Hippocampal formation (tissue), 2 donors: ENCODE data around the gene FBLN2.

Experiments
- DNase-seq, 2 donors: peaks; one replicate each; lab custom pipeline; 2025; lab: John Stamatoyannopoulos, UW

Gene FBLN2

GRCh38 chr3:13647298-13648059, 98.6 kb downstream of the FBLN2 start:
- no peak for DNase-seq

- peak; percentile 73 to 74 for DNase-seq
These were observed 99.4 kb downstream of the FBLN2 start for GRCh38 chr3:13648060-13649001.

GRCh38 chr3:13650210-13651056, 101.5 kb downstream of the FBLN2 start:
- DNase-seq: peak; percentile 6 to 80

- DNase-seq: no peak
These were observed 102.1 kb downstream of the FBLN2 start for GRCh38 chr3:13651057-13651400.

GRCh38 chr3:13651775-13652428, 103.0 kb downstream of the FBLN2 start:
- no peak for DNase-seq

- no peak for DNase-seq
These were observed 103.8 kb downstream of the FBLN2 start for GRCh38 chr3:13652728-13653127.

- DNase-seq: no peak
These were observed 104.8 kb downstream of the FBLN2 start for GRCh38 chr3:13653631-13654279.

- no peak for DNase-seq
These were observed 105.6 kb downstream of the FBLN2 start for GRCh38 chr3:13654330-13655060.

GRCh38 chr3:13655061-13655913, 106.4 kb downstream of the FBLN2 start:
- no peak for DNase-seq

GRCh38 chr3:13656584-13657301, 107.8 kb downstream of the FBLN2 start:
- DNase-seq: no peak

- peak; percentile 21 to 53 for DNase-seq
These were observed 108.9 kb downstream of the FBLN2 start for GRCh38 chr3:13657660-13658435.

- peak in 1 of 2 donors; percentile 9 for DNase-seq
These were observed 109.8 kb downstream of the FBLN2 start for GRCh38 chr3:13658681-13659080.

GRCh38 chr3:13659221-13659969, 110.5 kb downstream of the FBLN2 start:
- no peak for DNase-seq

- no peak for DNase-seq
These were observed 111.3 kb downstream of the FBLN2 start for GRCh38 chr3:13660042-13660874.

- no peak for DNase-seq
These were observed 112.2 kb downstream of the FBLN2 start for GRCh38 chr3:13661121-13661520.

GRCh38 chr3:13662238-13662847, 113.4 kb downstream of the FBLN2 start:
- no peak for DNase-seq
